NCI-H69 (cell line): Measurements from ENCODE around the gene NTRK3.

Source experiments
- DNase-seq: peaks from one replicate; lab custom pipeline; 2025; lab: John Stamatoyannopoulos, UW

Gene NTRK3

GRCh38 chr15:88028024-88028423, 228.5 kb downstream of the NTRK3 start:
- DNase-seq, result no peak

- DNase-seq, result no peak
Measured at GRCh38 chr15:88023914-88024313, 232.6 kb downstream of the NTRK3 start.

DNA sequence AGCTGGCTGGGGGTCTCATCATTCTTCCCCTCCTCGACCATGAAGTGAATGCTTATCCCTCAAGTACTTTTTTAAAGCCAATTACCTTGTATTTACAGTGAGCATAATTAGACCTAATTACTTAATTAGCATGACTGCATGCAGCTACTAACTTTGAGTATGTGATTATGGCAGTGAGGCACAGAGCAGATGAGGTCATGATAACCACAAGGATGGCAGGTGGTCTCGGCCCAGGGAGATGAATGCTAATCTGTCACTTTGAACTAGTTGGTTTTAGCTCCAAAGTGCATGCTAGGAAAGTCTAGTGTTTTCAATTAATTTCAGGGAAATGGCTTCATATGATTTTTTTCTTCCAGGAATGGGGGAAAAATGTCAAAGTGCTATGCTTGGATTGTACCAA, 233.8 kb downstream of the NTRK3 start:
- peak; percentile 5 for DNase-seq

DNA sequence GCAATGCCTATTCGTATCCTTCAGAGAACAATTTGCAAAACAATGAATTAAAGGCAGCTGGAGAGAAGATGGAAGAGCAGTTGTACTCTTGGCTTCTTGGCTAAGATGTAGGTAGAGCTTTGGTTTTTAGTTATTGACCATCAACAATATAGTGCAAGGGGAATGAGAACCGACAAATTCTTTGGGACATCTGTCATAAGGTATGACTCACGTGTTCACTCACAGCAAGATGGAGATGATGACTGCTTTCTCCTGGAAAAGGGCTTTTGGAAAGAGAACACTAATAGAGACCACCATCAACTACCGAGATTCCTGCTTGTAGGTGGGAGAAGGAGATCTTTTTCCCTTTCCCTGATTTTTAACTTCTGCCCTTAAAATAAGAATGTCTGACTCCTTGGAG, 234.9 kb downstream of the NTRK3 start:
- no peak for DNase-seq

DNA sequence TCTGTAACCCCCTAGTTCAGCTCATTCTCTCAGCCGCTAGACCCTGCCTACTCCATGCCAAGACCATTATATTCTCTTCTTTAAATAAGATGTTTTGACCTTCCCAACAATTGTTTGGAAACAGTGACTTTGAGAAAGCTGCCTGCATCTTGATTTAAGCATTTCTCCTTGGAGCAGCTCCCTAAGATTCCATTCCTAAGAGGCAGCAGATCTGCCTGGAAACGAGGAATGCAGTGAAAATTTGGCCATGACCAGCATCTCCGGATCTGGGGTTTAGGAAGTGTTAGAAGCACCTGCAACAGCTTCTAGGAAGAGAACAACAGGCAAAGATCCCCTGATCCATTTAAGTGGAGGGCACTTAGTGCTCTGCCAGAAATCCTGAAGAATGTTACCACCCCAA, 235.7 kb downstream of the NTRK3 start:
- no peak for DNase-seq

DNA sequence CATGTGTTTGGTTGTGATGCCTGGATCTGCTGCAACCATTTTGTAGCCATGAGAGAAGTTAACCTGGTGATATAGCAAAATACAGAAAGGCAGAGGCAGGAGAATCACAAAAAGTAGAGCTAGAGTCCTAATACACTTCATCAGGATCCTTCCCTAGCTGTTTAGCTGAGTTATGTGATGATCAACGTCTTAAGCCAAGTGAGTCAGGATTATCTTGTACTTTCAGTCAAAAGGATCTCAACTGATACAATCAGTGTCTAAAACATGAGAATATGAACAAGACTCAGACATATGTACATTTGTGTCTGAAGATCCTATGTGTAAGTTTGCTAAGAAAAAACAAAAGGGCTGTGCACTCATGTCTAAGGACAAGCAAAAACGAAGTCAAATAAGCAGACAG, 236.9 kb downstream of the NTRK3 start:
- no peak for DNase-seq

- DNase-seq, result no peak
Measured at GRCh38 chr15:88018869-88019641, 237.5 kb downstream of the NTRK3 start.

DNA sequence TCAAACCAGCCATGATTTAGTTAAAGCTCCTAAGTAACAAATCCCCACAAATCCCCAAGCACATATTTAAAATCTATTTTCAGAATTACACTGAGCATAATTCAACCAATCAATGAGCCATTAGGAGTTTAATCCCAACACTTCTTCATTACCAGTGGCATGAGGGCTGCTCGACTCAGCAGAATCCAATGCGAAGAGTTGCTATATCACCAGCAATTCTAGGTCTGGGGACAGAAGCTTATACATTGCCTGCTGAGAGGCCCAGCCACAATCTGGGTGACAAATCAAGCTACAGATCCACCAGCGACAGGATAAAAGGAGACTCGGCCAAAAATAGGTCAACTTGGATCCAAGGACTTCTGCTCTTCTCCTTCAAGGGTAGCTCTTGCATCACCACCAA, 238.8 kb downstream of the NTRK3 start:
- no peak for DNase-seq

GRCh38 chr15:88016406-88016805, 240.1 kb downstream of the NTRK3 start:
- no peak for DNase-seq

DNA sequence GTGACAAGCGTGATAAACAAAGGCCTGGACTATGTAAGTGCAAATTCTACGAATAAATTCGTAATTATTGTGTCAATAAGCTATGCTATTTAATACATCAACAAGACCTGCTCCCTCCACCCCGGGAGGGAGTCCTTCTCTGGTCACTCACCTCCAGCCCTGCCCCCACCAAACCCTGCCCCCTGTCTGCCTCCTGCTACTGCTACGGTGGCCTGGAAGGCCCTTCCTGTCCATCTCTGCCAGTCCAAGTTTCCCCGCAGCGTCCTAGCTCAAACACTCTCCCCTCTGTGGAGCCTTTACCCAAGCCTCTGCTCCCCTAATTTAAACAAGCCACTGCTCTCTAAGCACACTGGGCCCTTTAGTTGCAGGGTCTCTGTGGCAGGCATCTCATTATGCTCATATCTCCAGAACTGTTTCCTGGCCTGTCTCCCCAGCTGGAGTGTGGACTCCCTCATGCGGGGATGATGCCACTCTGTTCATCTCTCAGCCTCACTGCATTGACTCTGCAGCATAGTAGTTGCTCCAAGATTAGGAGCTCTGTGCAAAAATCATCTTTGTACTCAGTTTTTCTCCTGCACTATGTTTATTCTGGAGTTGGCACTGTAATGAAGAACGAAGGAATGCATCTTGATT, 241.2 kb downstream of the NTRK3 start:
- no peak for DNase-seq

DNA sequence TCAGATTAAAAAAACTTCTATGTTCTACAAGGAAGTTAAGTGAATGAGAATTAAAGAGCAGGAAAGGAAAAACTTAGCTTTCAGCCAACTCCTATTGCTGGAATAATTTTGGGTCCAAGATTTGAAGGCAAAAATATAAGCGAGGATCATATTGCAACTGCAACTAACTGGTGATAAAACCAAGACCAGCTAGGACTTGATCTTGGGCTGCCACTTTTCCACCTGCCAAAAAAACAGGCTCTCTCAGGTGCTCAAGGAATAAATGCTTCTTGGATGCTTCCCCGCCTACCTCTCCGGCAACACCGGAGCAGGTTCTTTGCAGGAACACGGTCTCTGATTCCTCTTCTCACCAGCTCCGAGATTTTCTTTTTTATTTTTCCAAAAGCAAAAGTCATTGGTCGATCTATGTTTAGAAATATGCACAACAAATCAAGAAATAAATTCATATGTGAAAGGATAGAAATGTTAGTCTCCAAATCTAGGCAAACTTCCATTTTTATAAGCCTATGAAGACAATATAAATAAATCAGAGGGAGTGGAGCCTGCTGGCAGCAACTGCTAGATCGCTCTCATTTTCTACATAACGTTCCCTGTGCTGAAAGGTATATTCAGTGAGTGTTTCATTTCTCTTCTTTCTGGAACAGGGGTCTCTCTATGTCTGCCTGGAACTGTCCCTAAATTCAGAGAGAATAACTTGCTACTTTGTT, 241.9 kb downstream of the NTRK3 start:
- DNase-seq, result no peak

DNA sequence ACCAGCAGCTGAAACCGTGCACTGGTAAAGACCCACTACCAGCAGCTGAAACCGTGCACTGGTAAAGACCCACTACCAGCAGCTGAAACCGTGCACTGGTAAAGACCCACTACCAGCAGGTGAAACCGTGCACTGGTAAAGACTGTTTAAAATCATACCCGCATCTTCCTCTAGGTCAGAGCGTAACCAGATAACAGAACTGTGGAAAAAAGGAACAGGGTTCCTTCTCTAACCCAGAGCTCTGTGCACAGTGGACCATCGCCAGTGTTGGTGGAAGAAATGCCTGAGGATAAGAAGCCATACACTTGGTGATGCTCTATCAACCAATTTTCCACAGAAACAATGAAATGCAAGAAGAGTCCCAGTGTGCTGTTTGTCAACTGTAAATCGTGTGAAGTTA, 243.4 kb downstream of the NTRK3 start:
- no peak for DNase-seq

DNA sequence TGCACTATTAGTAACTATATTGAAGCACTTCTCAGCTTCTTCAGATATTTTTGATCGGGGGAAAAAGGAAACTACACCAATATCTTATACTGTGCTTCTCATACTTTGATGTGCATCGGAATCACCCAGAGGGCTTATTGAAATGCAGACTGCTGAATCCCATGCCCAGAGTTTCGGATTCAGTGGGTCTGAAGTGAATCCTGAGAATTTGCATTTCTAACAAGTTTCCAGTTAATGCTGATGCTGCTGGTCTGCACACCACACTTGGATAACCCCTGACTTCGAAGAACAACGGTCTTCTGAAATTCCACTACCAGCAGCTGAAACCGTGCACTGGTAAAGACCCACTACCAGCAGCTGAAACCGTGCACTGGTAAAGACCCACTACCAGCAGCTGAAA, 243.9 kb downstream of the NTRK3 start:
- no peak for DNase-seq

- no peak for DNase-seq
Measured at GRCh38 chr15:88012233-88012632, 244.3 kb downstream of the NTRK3 start.

DNA sequence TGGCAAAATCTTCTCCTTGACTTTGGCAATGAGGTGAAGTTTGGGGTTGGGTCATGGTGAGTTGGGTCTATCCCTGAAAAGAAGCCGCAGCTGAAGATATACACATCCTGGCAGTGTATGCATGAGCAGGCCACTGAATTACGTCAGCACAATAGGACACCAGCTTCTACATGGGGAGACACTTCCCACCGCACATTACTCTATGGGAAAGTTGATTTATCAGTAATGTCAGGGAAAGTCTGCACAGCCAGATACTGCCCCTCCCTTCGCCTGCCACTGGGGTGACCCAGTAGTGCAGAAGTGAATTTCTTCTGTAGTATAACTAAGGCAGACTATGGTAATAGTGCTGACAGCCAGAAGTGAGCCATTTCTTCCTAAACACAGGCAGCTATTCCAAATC, 245.0 kb downstream of the NTRK3 start:
- no peak for DNase-seq

GRCh38 chr15:88006146-88006545, 250.4 kb downstream of the NTRK3 start:
- DNase-seq, result no peak

DNA sequence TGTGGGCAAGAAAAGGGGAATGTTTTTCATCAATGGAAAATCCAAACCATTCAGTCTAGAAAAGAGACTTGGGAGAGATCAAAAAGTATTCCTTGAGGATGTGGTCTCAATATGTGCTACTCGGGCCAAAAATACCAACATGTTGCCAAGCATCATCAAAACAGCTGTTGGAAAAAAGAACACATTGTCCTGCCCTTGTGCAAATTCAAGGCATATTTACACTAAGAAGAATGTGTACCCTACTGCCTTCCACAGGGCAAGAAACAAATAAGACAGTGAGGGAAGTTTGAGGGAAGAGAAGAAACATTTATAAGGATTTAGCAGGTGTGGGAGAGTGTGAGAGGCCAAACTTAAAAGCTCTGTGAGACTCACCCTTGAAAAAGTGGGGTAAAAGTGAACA, 252.1 kb downstream of the NTRK3 start:
- DNase-seq, result no peak

DNA sequence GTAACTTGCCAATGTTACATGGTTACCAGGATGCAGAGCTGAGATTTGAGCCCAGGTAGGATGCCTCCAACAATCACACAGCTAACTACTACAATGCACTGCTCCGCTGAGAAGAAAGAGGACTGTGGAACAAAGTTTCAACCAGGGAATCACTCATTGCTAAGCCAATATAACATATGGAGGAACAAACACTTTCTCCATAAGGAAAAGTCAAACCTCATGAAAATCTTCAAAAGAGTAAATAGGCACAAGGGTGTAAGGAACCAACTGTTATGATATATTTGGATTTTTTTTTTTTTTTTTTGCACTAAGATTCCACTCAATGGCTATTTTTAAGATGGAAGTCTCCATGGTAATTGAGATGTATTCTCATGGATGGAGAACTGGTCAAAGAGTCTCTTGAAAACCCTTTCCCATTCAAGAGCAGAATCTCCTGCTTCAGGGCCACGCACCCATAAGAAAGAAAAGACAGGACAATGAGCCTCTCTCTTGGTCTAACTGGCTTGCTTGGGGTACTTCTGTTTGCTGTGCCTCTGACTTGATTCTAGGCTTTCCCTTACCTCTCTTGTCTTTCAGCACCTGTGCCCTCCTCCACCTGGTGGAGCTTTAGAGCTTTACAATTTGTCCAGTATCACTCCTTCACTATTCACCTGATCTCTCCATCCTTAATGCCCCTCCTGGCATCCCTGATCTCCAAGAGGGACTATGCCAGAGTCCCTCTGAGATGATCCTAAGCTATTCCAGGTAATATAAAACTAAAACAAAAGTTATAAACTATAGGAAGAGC, 252.8 kb downstream of the NTRK3 start:
- no peak for DNase-seq

- no peak for DNase-seq
Measured at GRCh38 chr15:88002706-88003105, 253.8 kb downstream of the NTRK3 start.

GRCh38 chr15:87998630-87999029, 257.9 kb downstream of the NTRK3 start:
- no peak for DNase-seq

DNA sequence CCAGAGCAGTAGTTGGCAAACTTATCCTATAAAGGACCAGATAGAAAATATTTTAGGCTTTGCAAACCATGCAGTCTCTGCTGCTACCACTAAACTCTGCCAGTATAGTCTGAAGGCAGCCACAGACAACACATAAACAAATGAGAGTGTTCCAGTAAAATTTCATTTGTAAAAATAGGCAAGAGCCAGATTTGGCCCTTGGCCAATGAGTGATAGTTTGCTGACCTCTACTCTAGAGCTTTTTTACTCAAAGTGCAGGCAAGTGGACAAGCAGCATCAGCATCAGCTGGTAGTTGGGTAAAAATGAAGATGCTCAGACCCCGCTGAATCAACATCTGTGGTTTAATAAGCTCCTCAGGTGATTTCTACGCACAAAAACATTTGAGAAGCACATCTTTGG, 269.8 kb downstream of the NTRK3 start:
- DNase-seq, result no peak

GRCh38 chr15:87985451-87985850, 271.1 kb downstream of the NTRK3 start:
- no peak for DNase-seq

- no peak for DNase-seq
Measured at GRCh38 chr15:87981969-87982368, 274.6 kb downstream of the NTRK3 start.
